ENCODE results near the gene SLC6A3.

Gene SLC6A3

GRCh38 chr5:1445313-1445688 is at the start of gene SLC6A3:
TSS of gene SLC6A3 (minus strand) at chr5:1445440. CDS start at chr5:1443197, 2,243 bp downstream.
- H3K4me3 ChIP-seq (ENCODE audit: low read length, poor library complexity, severe bottlenecking): no peak within 1 kb of the TSS
- no peaks in the 10 kb centered on the region for H3K79me2 ChIP-seq (ENCODE audit: insufficient read depth, low read length)
- H4K20me1 ChIP-seq (ENCODE audit: insufficient read depth, low read length, poor library complexity, severe bottlenecking): no peaks in the 10 kb centered on the region
- H3K9me2 ChIP-seq (replicated peaks; ENCODE audit: low read depth, low read length): no peaks in the 10 kb centered on the region
- H3K36me3 ChIP-seq (ENCODE audit: insufficient read depth, low read length): no peaks in the 10 kb centered on the region
- H3F3A ChIP-seq (ENCODE audit: low read depth): no peaks in the 10 kb centered on the region
- no peak for TF ChIP-seq EZH2phosphoT487 (IDR thresholded peaks at IDR 0.05; ENCODE audit: borderline replicate concordance)
- no peak for TF ChIP-seq CTCF (conservative IDR thresholded peaks at IDR 0.05; ENCODE audit: low read length)
- no peak within 1 kb of the TSS for H3K9ac ChIP-seq (ENCODE audit: low read depth, low read length, poor library complexity, severe bottlenecking)
- H3K27me3 ChIP-seq (ENCODE audit: insufficient read depth, low read length, poor library complexity, severe bottlenecking): no peaks in the 10 kb centered on the region
- H3K4me2 ChIP-seq (ENCODE audit: low read depth, low read length, poor library complexity, severe bottlenecking): no peak within 1 kb of the TSS
- peaks cover 21% of the 10 kb centered on the region for H3K4me1 ChIP-seq (ENCODE audit: insufficient read depth, low read length, poor library complexity, severe bottlenecking)
- no peak within 1 kb of the TSS for H2AFZ ChIP-seq (ENCODE audit: low read length)
- H3K9me3 ChIP-seq (ENCODE audit: insufficient read depth, low read depth, low read length): no peaks in the 10 kb centered on the region

DNA sequence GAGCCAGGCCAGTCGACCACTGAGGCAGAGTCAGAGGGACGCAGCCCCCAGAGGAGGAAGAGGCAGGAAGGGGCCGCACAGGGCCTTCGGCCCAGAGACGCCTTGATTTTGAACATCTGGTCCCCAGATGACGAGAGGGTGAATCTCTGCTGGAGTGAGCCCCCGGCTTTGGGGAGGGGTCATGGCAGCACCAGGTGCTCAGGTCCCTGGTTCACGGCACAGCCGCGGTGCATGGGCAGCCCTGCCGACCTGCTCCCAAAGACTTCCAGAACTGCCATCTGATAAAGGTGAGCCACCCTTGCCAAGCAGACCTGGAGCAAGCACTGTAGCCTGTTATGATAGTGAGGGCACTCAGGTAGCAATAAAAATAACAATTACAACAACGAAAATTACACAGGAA is 48.7 kb upstream of the SLC6A3 start:
- Histone ChIP-seq H3K4me3 (ENCODE audit: low read length, poor library complexity, severe bottlenecking) (peak overlapping the region; percentile 43), H2AFZ (ENCODE audit: low read length) (no peak overlapping the region), H3K27me3 (ENCODE audit: insufficient read depth, low read length, poor library complexity, severe bottlenecking) (no peaks in the 10 kb centered on the region), H3F3A (ENCODE audit: low read depth) (no peaks in the 10 kb centered on the region), H3K9ac (ENCODE audit: low read depth, low read length, poor library complexity, severe bottlenecking) (no peak overlapping the region), H3K4me2 (ENCODE audit: low read depth, low read length, poor library complexity, severe bottlenecking) (peak overlapping the region; percentile 40), H3K9me3 (ENCODE audit: insufficient read depth, low read depth, low read length) (no peaks in the 10 kb centered on the region), H3K36me3 (ENCODE audit: insufficient read depth, low read length) (peaks cover 89% of the 10 kb centered on the region; the same call in 1 of the 2 replicates), H3K4me1 (ENCODE audit: insufficient read depth, low read length, poor library complexity, severe bottlenecking) (peaks cover 18% of the 10 kb centered on the region), H3K79me2 (ENCODE audit: insufficient read depth, low read length) (peaks cover 37% of the 10 kb centered on the region), H4K20me1 (ENCODE audit: insufficient read depth, low read length, poor library complexity, severe bottlenecking) (peaks cover 9% of the 10 kb centered on the region), H3K9me2 (replicated peaks; ENCODE audit: low read depth, low read length) (no peaks in the 10 kb centered on the region)
- TF ChIP-seq CTCF (conservative IDR thresholded peaks at IDR 0.05; ENCODE audit: low read length) (no peak), EZH2phosphoT487 (IDR thresholded peaks at IDR 0.05; ENCODE audit: borderline replicate concordance) (no peak)

DNA sequence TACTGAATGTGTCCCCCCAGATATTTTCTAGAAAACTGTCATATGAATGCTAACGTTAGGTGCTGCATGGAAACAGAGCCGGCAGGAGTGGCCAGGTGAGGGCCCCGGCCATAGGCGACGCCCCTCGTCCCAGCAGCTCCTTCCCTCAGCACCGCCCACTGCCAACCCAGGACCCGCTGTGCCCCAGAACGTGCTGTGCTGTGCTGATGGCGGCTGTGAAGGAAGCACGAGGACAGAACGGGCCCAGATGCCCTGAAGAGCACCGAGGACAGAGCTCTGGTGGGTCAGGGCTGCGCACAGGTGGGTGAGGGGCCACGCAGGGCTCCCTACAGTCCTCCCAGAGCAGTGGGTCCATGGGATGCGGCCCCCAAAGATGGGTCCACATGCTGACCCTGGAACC is 48.2 kb upstream of the SLC6A3 start:
- Histone ChIP-seq H4K20me1 (ENCODE audit: insufficient read depth, low read length, poor library complexity, severe bottlenecking) (peaks cover 9% of the 10 kb centered on the region), H3K4me3 (ENCODE audit: low read length, poor library complexity, severe bottlenecking) (peak overlapping the region; percentile 43), H3K79me2 (ENCODE audit: insufficient read depth, low read length) (peaks cover 32% of the 10 kb centered on the region; the same call in 1 of the 2 replicates), H3K4me1 (ENCODE audit: insufficient read depth, low read length, poor library complexity, severe bottlenecking) (peaks cover 18% of the 10 kb centered on the region), H2AFZ (ENCODE audit: low read length) (no peak overlapping the region), H3K4me2 (ENCODE audit: low read depth, low read length, poor library complexity, severe bottlenecking) (peak overlapping the region; percentile 53), H3K9me3 (ENCODE audit: insufficient read depth, low read depth, low read length) (no peaks in the 10 kb centered on the region), H3K9ac (ENCODE audit: low read depth, low read length, poor library complexity, severe bottlenecking) (no peak overlapping the region), H3K27me3 (ENCODE audit: insufficient read depth, low read length, poor library complexity, severe bottlenecking) (no peaks in the 10 kb centered on the region), H3K36me3 (ENCODE audit: insufficient read depth, low read length) (peaks cover 87% of the 10 kb centered on the region; the same call in 1 of the 2 replicates), H3F3A (ENCODE audit: low read depth) (no peaks in the 10 kb centered on the region), H3K9me2 (replicated peaks; ENCODE audit: low read depth, low read length) (no peaks in the 10 kb centered on the region)
- TF ChIP-seq EZH2phosphoT487 (IDR thresholded peaks at IDR 0.05; ENCODE audit: borderline replicate concordance): no peak
- no peak for TF ChIP-seq CTCF (conservative IDR thresholded peaks at IDR 0.05; ENCODE audit: low read length)
